Measurements from ENCODE around the gene NRARP. TPM values are rescaled to one million over a fixed set of nuclear protein-coding genes. Genes with fewer than 3 reads are reported as not detected.

The NRARP gene
- total and polyA plus RNA-seq, 10 of the 15 experiments (the other 5 are each of a cell fraction or from before 2014, with no cell fraction given), result 0.06 to 9.2 (median 2.2) TPM; not detected in 2

- ChIA-PET CTCF (no interaction called here), RAD21 (ENCODE audit: unreplicated experiment) (no interaction called here), POLR2A (no interaction called here), SMC1A (ENCODE audit: uncharacterized antibody, unreplicated experiment) (no interaction called here)
- Histone ChIP-seq H3K9me3 (replicated peaks; ENCODE audit: control insufficient read depth, insufficient read depth, low read length) (peaks cover 2% of the 10 kb centered on the region; the same call in 1 of the 3 replicates), H3K4me3 (no peak overlapping the region), H3K79me2 (ENCODE audit: control insufficient read depth, insufficient read depth, low read length) (no peaks in the 10 kb centered on the region), H2AFZ (ENCODE audit: control insufficient read depth, low read depth, low read length) (no peak overlapping the region), H3K36me3 (ENCODE audit: control insufficient read depth in 2 of 2, insufficient read depth in 2 of 2, low read length in 1 of 2) (no peaks in the 10 kb centered on the region), H3K27ac (ENCODE audit: control insufficient read depth, insufficient read depth) (no peak overlapping the region), H4K20me1 (ENCODE audit: control insufficient read depth, insufficient read depth) (no peaks in the 10 kb centered on the region), H3K4me2 (ENCODE audit: control insufficient read depth, insufficient read depth) (no peak overlapping the region), H3K9ac (ENCODE audit: control insufficient read depth, insufficient read depth, low read length) (no peak overlapping the region), H3K27me3 (replicated peaks in 1 of 2; ENCODE audit: control insufficient read depth in 2 of 2, insufficient read depth in 2 of 2, low read length in 1 of 2) (no peaks in the 10 kb centered on the region), H3K4me1 (ENCODE audit: control insufficient read depth, insufficient read depth, low read length) (no peaks in the 10 kb centered on the region)
- TF ChIP-seq EP300 (IDR thresholded peaks at IDR 0.05; ENCODE audit: borderline replicate concordance in 1 of 2, control insufficient read depth in 1 of 2, low read depth in 2 of 2, low read length in 2 of 2) (no peak), RUNX3 (IDR thresholded peaks at IDR 0.05; ENCODE audit: low read length) (no peak), SIX5 (IDR thresholded peaks at IDR 0.05; ENCODE audit: low read depth, low read length, severe bottlenecking) (no peak), CREM (IDR thresholded peaks at IDR 0.05; ENCODE audit: low read depth) (no peak), ZNF274 (IDR thresholded peaks at IDR 0.05; ENCODE audit: insufficient read depth, insufficient read length) (no peak), WRNIP1 (IDR thresholded peaks at IDR 0.05; ENCODE audit: borderline replicate concordance, low read depth, low read length) (no peak), MTA2 (IDR thresholded peaks at IDR 0.05; ENCODE audit: low read depth) (no peak), FOXK2 (IDR thresholded peaks at IDR 0.05) (no peak), JUND (IDR thresholded peaks at IDR 0.05; ENCODE audit: low read depth, low read length) (no peak), KAT2A (conservative IDR thresholded peaks at IDR 0.05; ENCODE audit: control insufficient read depth, low read depth, low read length) (no peak)
- TF ChIP-seq, protein P1, sequence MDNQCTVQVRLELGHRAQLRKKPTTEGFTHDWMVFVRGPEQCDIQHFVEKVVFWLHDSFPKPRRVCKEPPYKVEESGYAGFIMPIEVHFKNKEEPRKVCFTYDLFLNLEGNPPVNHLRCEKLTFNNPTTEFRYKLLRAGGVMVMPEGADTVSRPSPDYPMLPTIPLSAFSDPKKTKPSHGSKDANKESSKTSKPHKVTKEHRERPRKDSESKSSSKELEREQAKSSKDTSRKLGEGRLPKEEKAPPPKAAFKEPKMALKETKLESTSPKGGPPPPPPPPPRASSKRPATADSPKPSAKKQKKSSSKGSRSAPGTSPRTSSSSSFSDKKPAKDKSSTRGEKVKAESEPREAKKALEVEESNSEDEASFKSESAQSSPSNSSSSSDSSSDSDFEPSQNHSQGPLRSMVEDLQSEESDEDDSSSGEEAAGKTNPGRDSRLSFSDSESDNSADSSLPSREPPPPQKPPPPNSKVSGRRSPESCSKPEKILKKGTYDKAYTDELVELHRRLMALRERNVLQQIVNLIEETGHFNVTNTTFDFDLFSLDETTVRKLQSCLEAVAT (IDR thresholded peaks at IDR 0.05), result no peak
- TF ChIP-seq, protein P2, sequence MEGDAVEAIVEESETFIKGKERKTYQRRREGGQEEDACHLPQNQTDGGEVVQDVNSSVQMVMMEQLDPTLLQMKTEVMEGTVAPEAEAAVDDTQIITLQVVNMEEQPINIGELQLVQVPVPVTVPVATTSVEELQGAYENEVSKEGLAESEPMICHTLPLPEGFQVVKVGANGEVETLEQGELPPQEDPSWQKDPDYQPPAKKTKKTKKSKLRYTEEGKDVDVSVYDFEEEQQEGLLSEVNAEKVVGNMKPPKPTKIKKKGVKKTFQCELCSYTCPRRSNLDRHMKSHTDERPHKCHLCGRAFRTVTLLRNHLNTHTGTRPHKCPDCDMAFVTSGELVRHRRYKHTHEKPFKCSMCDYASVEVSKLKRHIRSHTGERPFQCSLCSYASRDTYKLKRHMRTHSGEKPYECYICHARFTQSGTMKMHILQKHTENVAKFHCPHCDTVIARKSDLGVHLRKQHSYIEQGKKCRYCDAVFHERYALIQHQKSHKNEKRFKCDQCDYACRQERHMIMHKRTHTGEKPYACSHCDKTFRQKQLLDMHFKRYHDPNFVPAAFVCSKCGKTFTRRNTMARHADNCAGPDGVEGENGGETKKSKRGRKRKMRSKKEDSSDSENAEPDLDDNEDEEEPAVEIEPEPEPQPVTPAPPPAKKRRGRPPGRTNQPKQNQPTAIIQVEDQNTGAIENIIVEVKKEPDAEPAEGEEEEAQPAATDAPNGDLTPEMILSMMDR (IDR thresholded peaks at IDR 0.05 in 2 of 3, conservative IDR thresholded peaks at IDR 0.05 in 1 of 3; ENCODE audit: control insufficient read depth in 2 of 3, extremely low read depth in 1 of 3, insufficient read depth in 1 of 3, low read depth in 3 of 3, low read length in 3 of 3), result no peak
- TF ChIP-seq, protein P3, sequence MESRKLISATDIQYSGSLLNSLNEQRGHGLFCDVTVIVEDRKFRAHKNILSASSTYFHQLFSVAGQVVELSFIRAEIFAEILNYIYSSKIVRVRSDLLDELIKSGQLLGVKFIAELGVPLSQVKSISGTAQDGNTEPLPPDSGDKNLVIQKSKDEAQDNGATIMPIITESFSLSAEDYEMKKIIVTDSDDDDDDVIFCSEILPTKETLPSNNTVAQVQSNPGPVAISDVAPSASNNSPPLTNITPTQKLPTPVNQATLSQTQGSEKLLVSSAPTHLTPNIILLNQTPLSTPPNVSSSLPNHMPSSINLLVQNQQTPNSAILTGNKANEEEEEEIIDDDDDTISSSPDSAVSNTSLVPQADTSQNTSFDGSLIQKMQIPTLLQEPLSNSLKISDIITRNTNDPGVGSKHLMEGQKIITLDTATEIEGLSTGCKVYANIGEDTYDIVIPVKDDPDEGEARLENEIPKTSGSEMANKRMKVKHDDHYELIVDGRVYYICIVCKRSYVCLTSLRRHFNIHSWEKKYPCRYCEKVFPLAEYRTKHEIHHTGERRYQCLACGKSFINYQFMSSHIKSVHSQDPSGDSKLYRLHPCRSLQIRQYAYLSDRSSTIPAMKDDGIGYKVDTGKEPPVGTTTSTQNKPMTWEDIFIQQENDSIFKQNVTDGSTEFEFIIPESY (IDR thresholded peaks at IDR 0.05), result no peak
- FAIRE-seq (no peak), ATAC-seq (no peak), DNase-seq (ENCODE audit: low read depth, low spot score) (no peak)
- in situ Hi-C loops (cut with MboI), result no loop called here
- intact Hi-C loops (cut with micrococcal nuclease; ENCODE audit: unreplicated experiment), result no loop called here
- BruUV-seq (replicated peaks), result no TSS peak
- 46% methylated on average over 7 of the region's 7 CpGs for WGBS (ENCODE audit: insufficient coverage, insufficient replicate concordance, low lambda C conversion rate, missing lambda C conversion rate)
Measured at GRCh38 chr9:137339045-137339907, 37.2 kb upstream of the NRARP start.

All from GM12878 (cell line).